NCI-H1417 treated with DMSO at 0.1 percent for 48 hours (cell line): Measurements from ENCODE around the gene BCCIP.

ENCODE experiments used
- DNase-seq: peaks from one replicate; lab custom pipeline; 2025; lab: John Stamatoyannopoulos, UW

BCCIP gene

DNA sequence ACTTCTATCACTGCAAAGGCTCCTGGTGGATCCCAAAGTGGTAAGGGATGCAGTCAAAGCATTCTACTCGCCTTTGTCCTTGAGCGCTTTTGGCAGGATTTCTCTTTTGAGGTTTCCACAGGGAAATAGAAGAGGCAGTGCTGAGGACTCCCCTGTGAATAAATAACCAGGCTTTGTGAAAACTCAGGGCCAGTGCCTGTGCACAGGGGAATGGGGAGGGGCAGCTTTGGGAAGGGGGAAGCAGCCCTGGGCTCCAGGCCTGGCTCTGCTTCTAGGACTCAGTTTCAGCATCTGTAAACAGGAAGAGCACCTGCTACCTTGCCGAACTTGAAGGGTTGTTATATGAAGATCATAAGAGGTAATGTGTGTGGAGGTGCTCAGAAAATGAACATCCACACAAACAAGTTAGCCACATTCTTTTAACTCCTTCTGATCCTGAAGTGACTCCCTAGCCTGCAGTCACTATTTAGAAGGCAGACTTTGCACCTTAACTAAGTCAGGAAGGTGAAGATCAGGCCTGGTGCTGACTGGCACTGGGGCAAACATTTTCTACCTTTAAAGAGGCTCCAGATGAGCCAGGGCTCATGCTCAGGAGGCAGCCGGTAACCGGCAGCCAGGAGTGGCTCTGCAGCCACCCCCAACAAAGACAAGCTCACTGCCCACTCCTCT, 25.2 kb upstream of the BCCIP start:
- DNase-seq: no peak

GRCh38 chr10:125799451-125800182, 23.7 kb upstream of the BCCIP start:
- no peak for DNase-seq

- no peak for DNase-seq
These were observed 21.8 kb upstream of the BCCIP start for GRCh38 chr10:125801574-125801973.

DNA sequence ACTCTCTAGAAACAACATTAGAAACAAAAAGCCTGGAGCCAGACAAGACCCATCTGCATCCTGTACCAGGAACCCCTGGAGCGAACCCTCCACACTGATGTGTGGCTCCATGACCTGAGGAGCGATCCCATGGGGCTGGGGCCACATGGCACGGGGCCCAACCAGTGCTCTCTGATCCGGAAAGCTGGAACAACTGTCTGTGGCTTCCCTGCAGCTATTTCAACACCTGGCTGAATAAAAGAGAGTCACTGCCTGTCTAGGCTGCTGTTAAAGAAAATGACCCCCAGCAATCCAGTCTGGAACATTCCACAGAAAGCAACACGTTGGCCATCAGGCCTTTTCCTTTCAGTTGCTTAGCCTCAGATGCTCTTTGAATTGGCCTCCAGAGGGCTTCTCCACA, 21.2 kb upstream of the BCCIP start:
- no peak for DNase-seq

- DNase-seq: no peak
These were observed 20.6 kb upstream of the BCCIP start for GRCh38 chr10:125802739-125803138.

DNA sequence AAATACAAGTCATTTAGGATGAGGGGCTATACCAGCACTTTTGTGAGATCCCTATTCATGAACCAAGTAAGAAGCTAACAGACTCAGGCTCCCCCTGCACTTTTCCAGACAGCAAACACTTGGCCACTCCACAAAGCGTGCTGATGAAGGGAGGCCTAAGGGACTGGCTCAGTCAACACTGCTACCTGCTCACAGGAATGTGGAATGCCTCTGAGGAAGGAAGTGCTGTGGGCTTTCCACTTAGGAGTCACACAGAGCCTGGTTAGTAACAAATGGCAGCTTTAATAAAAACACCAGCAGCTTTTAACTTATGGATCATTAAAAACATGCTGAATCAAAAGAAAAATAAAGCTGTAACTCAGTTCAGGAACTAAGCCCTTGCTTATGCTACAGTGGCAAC, 15.3 kb upstream of the BCCIP start:
- no peak for DNase-seq

- DNase-seq: no peak
These were observed 12.1 kb upstream of the BCCIP start for GRCh38 chr10:125811251-125811650.

DNA sequence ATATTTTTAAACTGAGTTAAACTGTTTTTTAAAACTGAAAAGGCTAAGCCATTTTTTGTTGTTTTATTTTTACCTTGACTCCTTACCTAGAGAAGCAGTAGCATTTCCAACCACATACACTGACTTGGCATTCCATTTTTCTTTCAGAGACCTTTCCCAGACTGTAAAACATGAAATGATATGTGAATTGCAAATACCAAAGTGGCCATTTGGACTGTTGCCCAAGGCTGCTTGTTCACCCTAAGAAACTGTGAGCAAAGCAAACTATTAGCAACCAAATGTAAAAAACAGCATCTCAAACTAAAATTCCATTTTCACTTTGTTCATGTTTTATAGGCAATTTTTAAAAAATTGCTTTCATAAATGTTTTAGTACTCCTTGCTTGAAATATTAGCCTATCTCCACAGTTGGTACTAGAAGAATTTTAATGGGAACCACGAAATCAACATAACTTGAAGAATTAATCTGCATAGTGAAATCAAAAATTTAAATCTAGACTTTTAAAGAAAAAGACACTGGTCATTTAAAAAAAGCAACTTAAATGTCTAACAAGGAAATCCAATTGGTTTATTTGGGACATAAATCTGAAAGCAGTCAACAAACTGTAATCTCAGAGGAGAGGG, 11.1 kb upstream of the BCCIP start:
- DNase-seq: no peak

GRCh38 chr10:125815764-125816163, 7.6 kb upstream of the BCCIP start:
- no peak for DNase-seq

GRCh38 chr10:125816548-125816947, 6.8 kb upstream of the BCCIP start:
- no peak for DNase-seq

GRCh38 chr10:125817337-125817946, 5.9 kb upstream of the BCCIP start:
- DNase-seq: no peak

DNA sequence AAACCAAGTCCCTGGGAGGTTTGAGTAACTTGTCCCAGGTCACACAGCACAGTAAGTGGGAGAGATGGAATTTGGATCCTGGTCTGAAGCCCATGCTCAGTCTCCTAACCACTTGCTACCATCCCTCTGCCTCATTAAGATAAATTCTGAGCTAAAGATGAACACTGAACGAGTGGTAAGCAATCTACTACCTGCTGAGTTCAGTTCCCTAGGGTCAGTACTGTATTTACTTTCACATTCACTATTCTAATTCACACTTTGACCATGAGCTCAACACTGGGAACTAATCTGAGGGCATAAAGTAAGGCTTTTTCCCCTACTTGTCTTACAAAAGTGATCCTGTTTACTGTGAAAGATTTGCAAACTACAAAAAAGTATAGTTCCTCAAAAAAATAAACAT, 2.6 kb upstream of the BCCIP start:
- DNase-seq: no peak

- DNase-seq: no peak
These were observed 411 bp downstream of the BCCIP start for GRCh38 chr10:125823663-125824251.

DNA sequence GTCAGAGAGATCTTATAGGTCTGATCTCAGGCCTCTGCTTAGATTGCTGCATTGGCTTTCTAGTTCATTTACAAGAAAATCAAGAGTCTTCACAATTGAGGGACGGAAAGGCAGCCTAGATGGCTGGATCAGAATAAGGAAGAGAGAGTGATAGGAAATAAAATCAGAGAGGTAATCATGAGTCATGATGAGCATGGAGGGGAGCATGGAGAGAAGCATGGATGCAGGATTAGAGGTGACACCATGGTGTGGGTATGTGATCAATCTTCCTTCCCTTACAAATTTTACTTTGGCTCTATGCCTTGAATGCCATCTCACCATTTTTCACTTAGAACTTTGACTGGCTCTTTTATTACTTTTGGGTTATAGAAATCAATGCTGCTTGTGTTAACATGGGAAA, 1.4 kb downstream of the BCCIP start:
- no peak for DNase-seq

DNA sequence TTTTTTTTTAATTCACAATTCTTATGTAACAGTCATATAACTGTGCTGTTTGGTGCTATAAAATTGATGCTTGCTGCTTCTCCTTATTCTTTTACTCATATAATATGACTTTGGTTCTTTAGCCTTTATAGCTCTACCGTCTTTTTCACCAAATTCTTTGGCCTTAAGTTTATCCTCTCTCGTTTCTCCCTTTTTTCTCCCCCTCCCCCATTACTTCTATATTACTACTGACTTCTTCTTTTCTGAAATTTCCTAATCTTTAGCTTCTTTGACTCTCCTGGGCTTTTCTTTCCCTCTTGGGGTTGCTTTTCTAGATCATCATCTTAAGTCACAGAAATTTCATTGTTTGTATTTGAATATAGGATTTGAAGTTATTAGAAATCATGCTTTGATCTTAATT, 3.8 kb downstream of the BCCIP start:
- no peak for DNase-seq

DNA sequence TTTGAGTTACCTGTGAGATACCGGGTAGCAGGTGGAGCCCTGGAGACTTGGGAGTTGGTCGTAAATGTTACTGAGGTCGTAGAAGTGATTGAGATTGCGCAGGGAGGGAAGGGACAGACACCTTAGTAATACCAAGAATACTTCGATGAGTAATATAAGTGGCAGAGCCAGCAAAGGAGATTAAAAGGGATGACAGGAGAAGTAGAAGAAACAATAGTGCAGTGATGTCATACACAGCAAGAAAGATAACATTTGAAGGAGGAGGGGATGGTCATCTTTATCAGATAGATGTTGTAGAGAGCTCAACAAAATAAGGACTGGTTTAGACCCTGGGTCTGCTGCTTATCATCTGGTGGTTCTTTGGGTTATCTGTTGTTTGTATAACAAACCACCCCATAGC, 5.0 kb downstream of the BCCIP start:
- no peak for DNase-seq

DNA sequence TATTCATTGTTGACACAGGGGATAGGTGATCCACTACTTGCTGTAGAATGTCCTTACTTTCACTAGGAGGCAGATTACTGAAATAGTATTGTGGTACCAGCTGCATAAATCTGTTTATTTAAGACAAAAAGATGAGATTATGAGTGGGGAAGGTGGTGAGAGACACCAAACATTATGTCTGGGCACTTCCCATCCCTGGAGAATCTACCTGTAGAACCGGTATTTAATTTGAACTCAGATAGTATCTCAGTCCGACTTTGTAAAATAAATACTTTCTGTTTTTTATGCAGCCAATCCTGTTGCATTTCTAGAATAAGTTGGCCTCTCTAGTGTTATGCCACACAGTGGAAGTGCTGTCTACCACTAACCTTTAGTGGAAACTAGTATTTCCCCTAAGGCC, 13.4 kb downstream of the BCCIP start:
- no peak for DNase-seq

GRCh38 chr10:125838802-125839575, 15.6 kb downstream of the BCCIP start:
- DNase-seq: no peak

DNA sequence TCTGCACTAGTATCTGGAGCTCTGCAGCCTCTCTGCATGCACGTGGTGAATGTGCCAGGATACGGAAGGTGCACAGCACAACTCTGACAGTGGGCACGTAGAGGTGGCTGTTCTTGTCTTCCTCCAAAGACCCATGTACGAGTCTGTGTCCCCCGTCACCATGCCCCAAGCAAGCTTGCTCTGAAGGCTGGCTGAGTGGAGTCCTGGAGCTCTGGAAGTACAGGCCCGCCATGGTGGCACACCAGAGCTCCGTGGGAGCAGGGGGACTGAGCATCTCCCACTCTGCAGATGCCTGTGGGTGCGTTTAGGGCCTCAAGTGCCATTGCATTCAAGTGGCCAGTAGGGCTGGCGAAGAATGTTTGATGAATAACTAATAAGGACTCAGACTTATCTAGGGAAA, 17.1 kb downstream of the BCCIP start:
- DNase-seq: no peak

GRCh38 chr10:125840955-125841354, 17.6 kb downstream of the BCCIP start:
- no peak for DNase-seq

- no peak for DNase-seq
These were observed 20.4 kb downstream of the BCCIP start for GRCh38 chr10:125843603-125844329.
